ENCODE results near the gene IMPG2. TPM values are rescaled to one million over a fixed set of nuclear protein-coding genes. Genes with fewer than 3 reads are reported as not detected.

Gene IMPG2
- total RNA-seq, 2 donors from 2014 or later, result 0.08 TPM; not detected in 1

DNA sequence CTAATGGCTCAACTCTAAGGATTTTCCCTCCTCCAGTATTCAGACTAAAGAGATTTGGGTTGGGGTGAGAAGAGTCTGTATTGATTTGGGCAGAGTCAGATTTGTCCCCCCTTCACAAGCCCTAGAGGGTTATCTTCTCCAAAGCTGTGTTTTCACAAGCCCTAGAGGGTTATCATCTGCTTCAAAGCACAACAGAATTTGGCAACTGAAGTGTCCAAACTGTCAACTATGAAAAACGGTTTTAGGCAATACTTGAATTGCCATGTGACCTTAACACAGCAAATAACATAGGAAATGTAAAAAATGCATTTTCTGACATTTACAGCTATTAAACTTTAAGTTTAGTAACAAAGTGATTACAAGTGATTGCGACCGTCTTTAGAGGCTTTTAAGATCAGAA is 119.9 kb downstream of the IMPG2 start:
- Histone ChIP-seq H3K9me3 (no peaks in the 10 kb centered on the region), H3K4me3 (no peak overlapping the region), H3K4me1 (no peaks in the 10 kb centered on the region), H3K27me3 (no peaks in the 10 kb centered on the region), H3K27ac (no peak overlapping the region), H3K9ac (ENCODE audit: low read depth in 2 of 2, low read length in 2 of 2) (no peak overlapping the region), H3K36me3 (no peaks in the 10 kb centered on the region)
- intact Hi-C loops (cut with DNase I), result no loop called here
- TF ChIP-seq, protein P1, sequence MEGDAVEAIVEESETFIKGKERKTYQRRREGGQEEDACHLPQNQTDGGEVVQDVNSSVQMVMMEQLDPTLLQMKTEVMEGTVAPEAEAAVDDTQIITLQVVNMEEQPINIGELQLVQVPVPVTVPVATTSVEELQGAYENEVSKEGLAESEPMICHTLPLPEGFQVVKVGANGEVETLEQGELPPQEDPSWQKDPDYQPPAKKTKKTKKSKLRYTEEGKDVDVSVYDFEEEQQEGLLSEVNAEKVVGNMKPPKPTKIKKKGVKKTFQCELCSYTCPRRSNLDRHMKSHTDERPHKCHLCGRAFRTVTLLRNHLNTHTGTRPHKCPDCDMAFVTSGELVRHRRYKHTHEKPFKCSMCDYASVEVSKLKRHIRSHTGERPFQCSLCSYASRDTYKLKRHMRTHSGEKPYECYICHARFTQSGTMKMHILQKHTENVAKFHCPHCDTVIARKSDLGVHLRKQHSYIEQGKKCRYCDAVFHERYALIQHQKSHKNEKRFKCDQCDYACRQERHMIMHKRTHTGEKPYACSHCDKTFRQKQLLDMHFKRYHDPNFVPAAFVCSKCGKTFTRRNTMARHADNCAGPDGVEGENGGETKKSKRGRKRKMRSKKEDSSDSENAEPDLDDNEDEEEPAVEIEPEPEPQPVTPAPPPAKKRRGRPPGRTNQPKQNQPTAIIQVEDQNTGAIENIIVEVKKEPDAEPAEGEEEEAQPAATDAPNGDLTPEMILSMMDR (IDR thresholded peaks at IDR 0.05), result no peak
- DNase-seq, result no peak

DNA sequence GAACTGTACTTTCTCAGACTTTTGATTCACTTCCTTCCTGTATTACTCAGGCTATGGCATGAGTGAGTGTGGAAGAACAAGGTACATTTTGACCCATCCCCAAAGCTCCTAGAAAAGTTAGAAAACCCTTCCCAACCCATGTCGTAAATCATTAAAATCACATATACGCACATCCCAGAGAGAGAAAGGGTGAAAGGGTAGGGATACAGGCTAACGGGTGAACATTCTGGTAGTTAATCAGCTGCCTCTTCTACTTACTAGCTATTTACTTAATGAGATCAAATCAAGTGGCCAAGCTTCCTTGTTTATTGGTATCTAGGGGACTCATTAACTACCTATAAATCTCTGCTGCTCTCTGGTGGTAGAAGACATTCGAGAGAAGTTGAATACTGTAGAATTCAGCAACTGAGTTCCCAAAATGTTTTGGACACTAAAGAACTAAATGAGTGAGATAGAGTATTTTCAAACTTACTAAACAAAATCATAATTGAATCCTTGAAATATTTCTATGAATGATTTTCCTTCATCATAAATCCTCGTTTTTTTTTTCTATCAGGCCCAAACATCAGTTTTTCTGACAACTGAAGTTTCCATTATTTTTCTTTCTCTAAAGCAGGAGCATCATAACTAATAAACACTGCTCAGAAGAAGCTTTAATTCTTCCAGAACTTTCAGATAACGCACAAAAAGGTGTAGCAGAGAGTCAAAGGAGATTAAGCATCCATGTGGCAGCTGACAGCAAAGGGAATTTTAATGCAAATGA is 124.2 kb downstream of the IMPG2 start:
- intact Hi-C loops (cut with DNase I), result loop anchor here (10.0 kb wide), 2 partner anchors 121 to 189 kb away; no protein-coding TSS in a partner anchor
- no peaks in the 10 kb centered on the region for H3K36me3 ChIP-seq
- no peak overlapping the region for H3K9ac ChIP-seq (ENCODE audit: low read depth in 2 of 2, low read length in 2 of 2)
- no peaks in the 10 kb centered on the region for H3K9me3 ChIP-seq
- H3K27me3 ChIP-seq, result no peaks in the 10 kb centered on the region
- DNase-seq, result no peak
- H3K4me3 ChIP-seq, result no peak overlapping the region
- H3K27ac ChIP-seq, result no peak overlapping the region
- H3K4me1 ChIP-seq, result no peaks in the 10 kb centered on the region
- TF ChIP-seq, protein P1 (IDR thresholded peaks at IDR 0.05), result peak; percentile 45

DNA sequence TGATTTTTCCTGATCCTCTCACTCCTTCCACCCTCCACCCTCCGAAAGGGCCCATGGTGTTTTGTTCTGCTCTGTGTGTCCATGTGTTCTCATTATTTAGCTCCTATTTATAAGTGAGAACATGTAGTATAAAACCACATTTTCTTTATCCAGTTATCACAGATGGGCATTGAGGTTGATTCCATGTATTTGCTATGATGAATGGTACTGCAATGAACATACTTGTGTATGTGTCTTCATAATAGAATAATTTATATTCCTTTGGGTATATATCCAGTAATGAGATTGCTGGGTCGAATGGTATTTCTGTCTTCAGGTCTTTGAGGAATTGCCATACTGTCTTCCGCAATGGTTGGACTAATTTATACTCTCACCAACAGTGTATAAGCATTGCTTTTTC is 126.0 kb downstream of the IMPG2 start:
- H3K9ac ChIP-seq (ENCODE audit: low read depth in 2 of 2, low read length in 2 of 2), result no peak overlapping the region
- no peaks in the 10 kb centered on the region for H3K36me3 ChIP-seq
- H3K27ac ChIP-seq, result no peak overlapping the region
- no peaks in the 10 kb centered on the region for H3K27me3 ChIP-seq
- no peak for DNase-seq
- no peaks in the 10 kb centered on the region for H3K9me3 ChIP-seq
- H3K4me1 ChIP-seq, result no peaks in the 10 kb centered on the region
- intact Hi-C loops (cut with DNase I), result loop anchor here (5.0 to 10.0 kb wide), 3 partner anchors 120 to 302 kb away; no protein-coding TSS in a partner anchor
- no peak overlapping the region for H3K4me3 ChIP-seq
- TF ChIP-seq, protein P1 (IDR thresholded peaks at IDR 0.05), result no peak

DNA sequence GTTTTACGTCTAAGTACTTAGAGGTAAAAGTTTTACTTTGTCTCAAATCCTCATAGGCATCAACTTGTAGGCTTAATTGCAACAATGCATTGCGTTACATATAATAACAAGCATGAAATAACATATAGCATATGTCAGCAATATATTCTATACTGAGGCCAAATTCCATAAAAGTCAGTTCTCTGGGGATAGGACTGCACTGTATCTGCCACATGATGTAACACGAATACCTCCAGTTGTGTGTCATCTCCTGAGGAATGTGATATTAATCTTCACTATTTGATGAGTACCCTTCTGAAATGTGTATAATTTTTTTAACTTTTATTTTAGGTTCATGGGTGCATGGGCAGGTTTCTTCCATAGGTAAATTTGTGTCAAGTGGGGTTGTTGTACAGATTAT is 126.4 kb downstream of the IMPG2 start:
- intact Hi-C loops (cut with DNase I), result loop anchor here (5.0 to 10.0 kb wide), 3 partner anchors 119 to 302 kb away; no protein-coding TSS in a partner anchor
- no peak for DNase-seq
- H3K4me3 ChIP-seq, result no peak overlapping the region
- H3K27me3 ChIP-seq, result no peaks in the 10 kb centered on the region
- H3K27ac ChIP-seq, result no peak overlapping the region
- no peaks in the 10 kb centered on the region for H3K36me3 ChIP-seq
- no peaks in the 10 kb centered on the region for H3K4me1 ChIP-seq
- TF ChIP-seq, protein P1 (IDR thresholded peaks at IDR 0.05), result no peak
- H3K9me3 ChIP-seq, result no peaks in the 10 kb centered on the region
- H3K9ac ChIP-seq (ENCODE audit: low read depth in 2 of 2, low read length in 2 of 2), result no peak overlapping the region

DNA sequence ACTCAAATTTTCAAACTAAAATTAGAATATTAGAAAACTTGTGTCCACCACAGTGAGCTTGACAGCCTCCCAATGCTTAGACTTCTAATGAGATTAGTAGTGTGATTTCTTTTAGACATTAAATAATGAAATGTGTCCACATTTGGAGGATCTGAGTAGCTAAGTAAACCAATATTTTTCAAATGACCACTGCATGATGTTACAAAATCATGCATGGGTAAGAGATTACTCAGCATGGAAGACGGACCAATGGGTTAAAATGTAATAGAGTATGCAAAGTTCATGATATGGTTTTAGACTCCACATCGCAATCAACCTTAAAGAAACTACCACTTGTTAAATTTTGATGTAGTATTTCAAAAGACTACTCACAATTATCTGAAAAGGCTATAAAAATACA is 130.6 kb downstream of the IMPG2 start:
- TF ChIP-seq, protein P1 (IDR thresholded peaks at IDR 0.05), result no peak
- Histone ChIP-seq H3K27me3 (no peaks in the 10 kb centered on the region), H3K4me3 (no peak overlapping the region), H3K9me3 (no peaks in the 10 kb centered on the region), H3K9ac (ENCODE audit: low read depth in 2 of 2, low read length in 2 of 2) (no peak overlapping the region), H3K4me1 (no peaks in the 10 kb centered on the region), H3K36me3 (no peaks in the 10 kb centered on the region), H3K27ac (no peak overlapping the region)
- intact Hi-C loops (cut with DNase I), result loop anchor here (5.0 to 10.0 kb wide), 3 partner anchors 115 to 297 kb away; no protein-coding TSS in a partner anchor
- DNase-seq, result no peak

All from colonic mucosa (tissue), 4 donors.